8988T (cell line): Measurements from ENCODE around the gene STXBP5.

Experiments
- DNase-seq: peaks from one replicate; pipeline ENCODE4 v3.0.0; 2011

Gene STXBP5

DNA sequence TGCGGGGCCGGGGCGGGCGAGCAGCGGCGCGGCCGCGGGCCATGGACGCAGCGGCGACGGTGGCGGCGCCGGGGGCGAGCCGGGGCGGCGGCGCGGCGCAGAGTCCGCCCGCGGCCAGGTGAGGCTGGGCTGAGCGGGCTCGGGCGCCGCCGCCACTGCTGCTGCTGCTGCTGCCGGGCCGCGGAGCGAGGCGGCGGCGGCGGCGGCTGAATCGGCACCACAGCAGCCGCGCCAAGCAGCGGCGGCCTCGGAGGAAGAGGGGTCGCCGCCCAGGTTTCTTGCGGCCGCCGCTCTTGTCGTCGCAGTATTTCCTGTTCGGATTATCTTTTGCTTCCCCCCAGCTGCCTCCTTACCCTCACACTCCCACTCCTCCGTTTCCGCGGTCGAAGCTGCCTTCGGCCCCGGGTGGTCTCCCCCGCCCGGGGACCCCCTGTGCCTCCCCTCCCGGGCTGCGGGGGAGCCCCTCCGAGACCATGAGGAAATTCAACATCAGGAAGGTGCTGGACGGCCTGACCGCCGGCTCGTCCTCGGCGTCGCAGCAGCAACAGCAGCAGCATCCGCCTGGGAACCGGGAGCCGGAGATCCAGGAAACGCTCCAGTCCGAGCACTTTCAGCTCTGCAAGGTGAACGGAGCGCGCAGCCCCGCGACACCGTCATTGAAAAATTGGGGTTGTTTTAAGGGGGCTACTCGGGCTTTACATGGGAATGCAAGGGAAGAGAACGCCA lies at the start of gene STXBP5:
STXBP5 (plus strand) TSS at position 358 of the 726 bp plus-strand sequence; CDS start at position 474, 116 bp downstream.
- DNase-seq, result peak; percentile 45

DNA sequence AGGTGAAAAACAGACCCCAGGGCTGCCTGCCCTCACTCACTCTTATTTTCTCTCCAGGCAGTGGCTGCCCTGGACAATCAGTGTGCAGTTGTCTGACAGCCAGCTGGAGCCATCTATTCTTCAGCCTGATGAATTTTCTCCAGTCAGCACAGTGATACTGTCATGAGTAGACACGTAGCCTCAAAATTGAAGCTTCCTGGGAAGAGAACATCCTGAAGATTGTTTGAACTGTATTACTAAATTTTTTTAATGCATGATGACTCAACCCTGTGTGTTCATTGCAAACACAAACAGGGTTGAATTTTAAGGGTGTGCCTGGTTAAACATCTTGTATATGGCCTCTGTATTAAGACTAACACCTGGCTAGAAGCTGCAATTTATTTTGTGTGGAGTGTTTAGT lies 49.8 kb upstream of the STXBP5 start:
- DNase-seq, result no peak

DNA sequence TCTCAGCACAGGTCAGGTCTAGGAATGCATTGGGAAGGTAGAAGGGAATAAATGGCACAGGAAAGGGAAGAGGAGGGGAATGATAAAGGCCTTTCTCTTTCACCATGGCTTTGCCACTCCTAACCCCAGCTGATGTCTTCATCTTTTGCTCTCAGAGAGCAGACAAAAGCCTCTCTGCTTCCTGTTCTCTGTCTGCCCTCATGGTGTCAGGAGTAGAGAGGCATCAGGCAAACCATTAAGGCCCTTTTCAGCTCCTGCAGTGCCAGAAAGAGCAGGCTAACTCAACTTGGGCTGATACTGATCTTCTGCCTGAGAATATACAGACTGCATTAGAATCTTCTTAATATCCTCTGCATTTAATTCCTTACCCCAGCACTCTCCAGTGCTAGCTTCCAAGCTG lies 48.0 kb upstream of the STXBP5 start:
- DNase-seq, result no peak

DNA sequence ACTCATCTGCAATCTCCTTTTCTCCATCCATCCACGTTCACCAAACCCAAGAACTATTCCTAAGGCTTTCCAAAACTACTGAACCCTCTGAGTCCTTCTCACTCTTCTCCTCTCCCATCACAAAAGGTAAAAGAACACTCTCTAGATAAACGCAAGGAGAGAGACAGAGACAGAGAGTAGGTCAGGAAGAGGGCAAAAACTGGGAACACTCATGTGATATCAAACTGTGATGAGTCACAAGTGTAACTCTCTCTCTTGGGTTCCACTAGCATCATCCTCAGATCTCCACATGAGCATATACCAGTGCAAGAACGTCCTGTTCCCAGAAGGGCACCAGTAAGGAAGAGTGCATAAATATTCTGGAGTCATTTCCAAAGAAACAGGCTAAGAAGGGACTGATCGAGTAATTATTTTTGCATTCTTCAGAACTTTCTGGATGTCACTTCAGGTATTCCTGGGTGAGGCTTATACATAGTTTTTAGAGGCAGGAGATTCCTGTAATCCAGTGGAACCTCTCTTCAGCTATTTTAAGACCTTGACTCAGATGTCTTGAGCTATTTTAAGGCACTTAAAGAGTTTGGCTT lies 47.3 kb upstream of the STXBP5 start:
- DNase-seq, result no peak

DNA sequence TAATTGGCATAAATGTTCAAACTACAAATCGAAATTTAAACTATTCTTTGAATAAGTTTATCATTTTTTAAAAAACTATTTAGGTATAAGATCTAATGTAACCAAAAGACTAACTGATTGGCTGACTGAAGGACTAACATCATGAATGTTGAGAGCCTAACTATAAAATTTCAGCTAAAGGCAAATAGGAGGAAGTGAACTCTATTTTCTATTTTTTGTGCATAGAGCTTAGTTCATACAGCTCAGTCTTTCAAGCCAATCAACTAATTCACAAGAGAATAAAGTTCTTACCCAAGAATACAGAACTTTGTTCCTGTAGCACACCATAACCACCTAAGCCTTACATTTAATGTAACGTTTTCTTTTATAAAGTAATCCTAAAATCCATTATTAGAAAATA lies 46.3 kb upstream of the STXBP5 start:
- DNase-seq, result no peak

DNA sequence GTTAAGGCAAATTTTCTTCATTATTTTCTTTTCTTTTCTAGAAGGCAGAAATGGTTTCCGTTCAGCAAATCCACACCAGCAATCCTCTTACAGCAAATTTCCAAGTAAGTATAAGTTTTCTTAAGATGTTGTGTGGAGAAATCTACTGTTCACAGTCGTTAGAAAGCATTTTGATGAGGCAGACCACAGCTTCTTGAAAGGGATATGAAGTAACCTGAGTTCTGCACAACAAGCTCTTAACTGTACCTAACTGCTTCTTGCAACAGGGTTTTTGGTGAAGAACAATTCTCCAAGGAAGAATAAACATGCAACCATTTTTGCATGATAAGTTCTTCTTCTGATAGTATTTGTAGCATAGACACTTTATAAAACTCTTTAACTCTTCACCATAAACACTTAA lies 45.3 kb upstream of the STXBP5 start:
- no peak for DNase-seq

DNA sequence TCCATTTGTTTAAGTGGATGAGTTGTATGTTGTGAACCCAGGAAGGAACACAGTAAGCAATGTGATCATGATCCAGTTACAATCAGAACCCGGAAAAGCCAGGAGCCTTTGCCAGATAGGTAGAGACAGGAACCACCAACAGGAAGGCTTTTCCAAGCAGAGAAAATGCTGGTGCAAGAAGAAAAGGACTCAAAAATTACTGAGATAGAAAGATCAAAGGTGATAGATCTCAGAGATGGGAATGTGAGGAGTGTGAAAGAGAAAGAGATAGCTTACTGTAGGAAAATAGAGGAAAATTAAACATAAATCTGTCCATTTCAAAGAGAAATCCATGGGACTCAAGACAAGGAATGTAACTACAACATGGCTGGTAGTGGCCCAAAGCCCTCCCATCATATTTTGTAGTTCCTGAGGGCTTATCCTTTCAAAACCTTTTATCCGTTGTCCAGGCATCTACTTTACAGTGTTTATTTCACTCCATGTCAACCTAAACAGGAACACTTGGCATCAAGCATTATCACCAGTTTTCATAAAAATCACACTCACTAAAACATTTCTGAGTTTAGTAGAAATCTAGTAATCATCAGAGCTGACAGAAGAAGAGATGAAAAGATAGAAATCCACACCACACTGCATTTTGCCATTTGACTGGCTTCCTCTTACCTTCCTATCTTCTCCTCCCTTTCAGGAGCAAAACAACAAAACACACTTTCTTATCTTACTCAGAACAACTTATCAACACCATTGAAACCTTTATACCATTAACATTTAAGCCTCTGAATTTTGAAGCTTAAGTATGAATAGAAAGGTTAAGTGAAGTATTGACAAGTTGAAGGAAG lies 44.5 kb upstream of the STXBP5 start:
- DNase-seq, result no peak

DNA sequence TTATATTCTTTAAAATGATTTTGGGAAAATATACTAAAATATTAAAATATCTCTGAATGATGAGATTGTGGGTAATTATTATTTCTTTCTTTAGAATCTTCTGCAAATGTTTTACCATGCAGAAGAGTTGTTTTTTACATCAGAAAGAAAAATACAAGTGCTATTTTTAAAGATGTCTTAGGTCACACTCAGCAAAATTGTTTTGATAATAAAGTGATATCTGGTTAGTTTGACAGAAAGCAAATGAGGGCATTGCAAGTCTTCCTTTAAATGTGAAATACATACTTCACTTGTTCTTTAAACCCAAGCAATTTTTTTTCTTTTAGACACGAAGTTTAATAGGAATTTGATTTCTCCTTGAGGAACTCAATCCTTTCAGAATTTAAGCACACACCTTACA lies 43.6 kb upstream of the STXBP5 start:
- DNase-seq, result no peak

DNA sequence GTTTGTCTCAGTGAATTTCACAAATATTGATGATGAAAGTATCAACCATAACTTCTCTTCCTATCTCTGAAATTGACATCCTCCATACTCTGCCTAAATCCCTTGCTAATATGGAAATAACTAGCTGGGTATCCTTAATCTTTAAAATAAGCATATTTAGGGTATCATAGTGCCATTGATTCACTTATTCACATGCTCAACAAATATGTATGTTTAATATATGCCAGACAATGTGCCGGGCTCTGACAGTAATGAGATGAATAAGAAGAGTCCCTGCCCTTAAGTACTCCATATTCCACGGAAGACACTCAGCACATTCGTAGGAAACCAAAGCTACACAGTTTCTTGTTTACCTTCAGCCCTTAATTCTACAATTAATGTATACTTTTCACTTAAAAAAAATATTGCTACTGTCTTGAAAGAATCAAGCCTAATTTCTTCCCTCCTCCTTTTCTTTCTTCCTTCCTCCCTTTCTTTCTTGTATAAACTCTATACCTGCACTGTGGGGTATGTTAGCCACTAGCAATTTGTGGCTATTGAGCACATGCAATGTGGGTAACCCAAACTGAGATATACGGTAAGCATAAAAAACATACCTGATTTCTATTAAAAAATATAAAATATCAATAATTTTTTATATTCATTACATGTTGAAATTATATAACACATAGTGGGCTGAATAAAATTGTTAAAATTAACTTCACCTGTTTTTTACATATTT lies 42.8 kb upstream of the STXBP5 start:
- no peak for DNase-seq

DNA sequence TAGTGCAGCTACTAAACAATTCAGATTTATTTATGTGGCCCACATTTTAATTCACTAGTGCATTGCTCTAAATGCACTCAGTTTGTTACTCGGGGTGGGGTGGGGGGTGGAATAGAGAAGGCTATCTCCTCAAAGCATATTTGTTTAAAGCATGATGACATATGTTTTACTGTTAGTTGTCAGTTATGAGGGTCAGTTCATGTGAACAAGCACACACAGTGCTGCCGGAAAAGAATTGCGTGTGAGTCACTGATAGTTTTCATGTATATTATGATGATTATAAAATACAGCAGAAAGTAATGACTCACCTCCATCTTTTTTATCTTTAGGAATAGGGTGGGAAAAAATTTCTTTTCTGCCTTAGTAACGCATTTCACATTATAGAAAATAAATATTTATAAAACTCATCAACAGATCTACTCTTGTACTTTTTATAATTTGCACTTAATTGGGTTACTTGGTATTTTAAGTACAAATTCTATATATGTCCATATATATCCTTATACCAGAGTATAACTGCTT lies 42.2 kb upstream of the STXBP5 start:
- no peak for DNase-seq

DNA sequence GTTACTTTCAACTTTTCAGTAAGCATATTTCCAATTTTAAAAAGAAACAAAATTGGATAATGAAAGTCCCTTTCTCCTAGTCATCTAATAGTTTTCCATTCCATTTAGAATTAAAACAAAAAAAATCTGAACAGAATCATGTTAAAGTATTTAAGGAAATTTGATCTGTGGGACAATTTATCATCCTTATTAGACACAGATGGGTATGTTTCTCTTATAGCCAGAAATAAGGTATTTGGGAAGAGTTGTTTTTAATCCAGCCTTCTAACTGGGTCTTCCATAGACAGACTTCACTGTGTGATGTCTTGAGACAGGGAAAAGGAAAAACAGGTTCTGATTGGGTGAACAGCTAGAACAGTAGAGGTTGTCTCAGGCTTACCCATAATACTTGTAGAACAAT lies 39.5 kb upstream of the STXBP5 start:
- DNase-seq, result no peak

DNA sequence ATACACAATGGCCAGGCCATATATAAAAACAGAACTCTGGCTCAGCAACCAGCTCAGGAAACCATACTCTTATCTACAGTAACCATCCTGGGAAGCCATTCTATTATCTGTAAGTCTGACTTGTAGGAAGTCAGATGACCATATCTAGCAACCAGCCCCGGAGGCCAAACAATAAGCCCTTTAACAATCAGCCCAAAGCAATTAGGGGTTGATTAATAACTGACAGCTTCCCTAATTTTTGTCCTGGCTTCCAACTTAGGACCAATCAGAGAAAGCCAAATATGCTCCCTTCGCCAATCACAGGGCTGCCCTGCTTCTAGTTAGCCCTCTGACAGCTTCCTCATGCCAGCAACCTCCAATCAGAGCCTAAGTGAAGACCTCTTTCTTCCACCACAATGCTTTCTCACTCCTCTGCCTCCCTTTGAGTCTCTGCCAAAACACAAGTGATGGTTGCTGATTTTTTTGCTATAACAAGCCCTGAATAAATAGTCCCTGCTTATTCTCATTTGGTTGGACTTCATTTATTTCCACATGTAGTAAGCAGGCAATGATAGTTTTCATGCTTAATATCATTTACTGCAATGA lies 37.8 kb upstream of the STXBP5 start:
- DNase-seq, result no peak

DNA sequence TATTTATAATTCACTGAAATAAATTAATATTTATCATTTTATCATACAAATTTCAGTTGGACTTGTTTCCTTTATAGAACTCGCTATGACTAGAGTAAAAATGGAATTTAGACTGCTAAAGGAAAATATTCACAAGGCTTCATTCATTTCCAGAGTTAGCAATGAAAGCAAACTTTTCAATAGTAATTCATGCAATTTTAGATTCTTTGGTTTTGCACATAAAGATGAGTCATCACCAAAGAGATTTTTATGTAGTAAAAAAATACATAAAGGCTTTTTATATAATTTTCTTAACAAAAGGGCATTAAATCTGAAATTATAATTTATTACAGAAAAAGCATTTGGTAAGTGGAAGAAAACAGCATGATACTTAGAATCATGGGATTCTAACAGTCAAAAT lies 37.2 kb upstream of the STXBP5 start:
- no peak for DNase-seq

DNA sequence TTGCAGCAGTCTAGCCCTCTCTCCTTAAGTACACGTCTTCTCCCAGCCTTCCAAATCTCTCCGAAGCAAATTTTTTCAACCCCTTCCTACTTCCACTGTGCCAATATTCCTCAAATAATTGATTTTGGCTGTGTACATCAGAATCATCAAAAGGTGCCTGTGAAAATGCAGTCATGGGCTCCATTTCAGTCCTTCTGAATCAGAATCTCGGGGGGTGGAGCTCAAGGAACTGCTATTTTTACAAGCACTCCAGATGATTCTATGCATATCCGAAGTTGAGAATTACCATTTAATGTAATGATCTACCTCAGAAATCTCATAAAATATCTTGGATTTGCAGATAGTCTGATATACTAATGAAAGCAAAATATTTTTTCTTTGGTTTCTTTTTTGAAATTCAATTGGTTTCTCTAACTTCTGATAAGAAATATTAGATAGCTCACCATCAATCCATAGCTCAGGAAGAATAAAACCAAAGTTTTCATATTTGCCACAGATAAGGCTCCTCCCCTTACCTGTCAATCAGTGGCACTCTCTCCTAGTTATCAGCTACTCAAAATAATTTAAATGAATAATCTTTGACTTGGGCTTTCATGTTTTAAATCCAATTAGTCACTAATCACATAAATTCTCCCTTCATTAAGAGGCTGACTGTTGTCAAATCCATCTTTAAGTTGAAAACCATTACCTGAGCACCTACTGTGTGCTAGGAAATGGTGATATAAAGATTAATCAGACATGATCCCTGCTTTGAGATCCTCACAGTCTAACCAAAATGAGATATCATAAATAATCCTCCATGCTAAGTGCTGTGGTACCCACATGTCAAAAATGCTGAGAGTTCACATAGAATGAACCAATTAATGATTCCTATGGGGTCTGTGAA lies 36.4 kb upstream of the STXBP5 start:
- DNase-seq, result no peak

DNA sequence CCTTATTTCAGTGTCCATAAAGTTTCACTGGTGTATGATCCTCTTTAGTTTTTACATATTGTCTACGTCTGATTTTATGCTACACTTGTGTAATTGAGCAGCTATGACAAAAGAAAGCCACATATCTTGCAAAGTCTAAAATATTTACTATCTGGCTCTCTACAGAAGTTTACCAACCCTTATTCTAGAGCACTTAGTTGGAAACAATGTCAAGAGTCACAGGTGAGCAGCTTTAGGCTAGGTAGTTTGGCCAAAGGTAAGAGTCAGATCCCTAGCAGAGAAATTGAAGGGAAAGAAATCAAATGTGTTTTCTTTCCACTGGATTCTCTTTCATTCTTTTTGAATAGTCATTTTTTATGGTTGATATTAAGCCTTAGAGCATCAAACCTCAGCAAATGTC lies 34.7 kb upstream of the STXBP5 start:
- no peak for DNase-seq

DNA sequence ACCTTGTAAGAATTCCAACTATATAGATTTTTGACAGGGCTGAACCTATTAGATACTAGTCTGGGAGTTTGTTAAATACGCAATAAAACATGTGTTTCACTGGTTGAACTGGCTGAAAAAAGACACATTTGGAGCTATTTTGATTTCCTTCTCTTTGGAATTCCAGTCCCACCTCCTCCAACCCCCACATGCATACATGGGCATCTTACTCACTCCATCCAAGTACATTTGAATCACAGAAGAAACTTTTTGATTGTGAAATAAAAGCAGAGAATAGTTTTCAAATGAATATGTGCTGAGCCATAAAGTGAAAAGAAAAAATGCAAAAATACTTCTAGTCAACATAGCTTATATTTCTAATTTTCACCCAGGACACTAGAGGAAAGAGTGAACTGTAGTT lies 33.9 kb upstream of the STXBP5 start:
- no peak for DNase-seq

DNA sequence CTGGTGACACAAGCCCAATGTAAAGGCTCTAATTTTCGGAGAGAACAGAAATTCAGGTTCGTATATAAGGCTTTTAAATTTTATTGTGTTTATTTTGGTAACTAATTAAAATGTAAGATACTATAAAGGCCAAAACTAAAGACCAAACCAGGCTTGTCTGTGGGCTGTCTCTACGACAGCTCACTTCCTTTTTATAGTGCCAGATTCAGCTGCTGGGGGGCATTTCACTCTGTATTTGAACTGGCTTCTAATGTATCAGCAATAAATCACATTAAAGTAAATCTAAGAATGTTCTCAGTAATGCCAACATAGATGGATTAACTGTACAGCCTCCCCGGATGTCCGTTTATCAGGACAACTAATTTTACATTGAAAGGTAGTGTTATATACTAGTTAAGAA lies 31.1 kb upstream of the STXBP5 start:
- no peak for DNase-seq

DNA sequence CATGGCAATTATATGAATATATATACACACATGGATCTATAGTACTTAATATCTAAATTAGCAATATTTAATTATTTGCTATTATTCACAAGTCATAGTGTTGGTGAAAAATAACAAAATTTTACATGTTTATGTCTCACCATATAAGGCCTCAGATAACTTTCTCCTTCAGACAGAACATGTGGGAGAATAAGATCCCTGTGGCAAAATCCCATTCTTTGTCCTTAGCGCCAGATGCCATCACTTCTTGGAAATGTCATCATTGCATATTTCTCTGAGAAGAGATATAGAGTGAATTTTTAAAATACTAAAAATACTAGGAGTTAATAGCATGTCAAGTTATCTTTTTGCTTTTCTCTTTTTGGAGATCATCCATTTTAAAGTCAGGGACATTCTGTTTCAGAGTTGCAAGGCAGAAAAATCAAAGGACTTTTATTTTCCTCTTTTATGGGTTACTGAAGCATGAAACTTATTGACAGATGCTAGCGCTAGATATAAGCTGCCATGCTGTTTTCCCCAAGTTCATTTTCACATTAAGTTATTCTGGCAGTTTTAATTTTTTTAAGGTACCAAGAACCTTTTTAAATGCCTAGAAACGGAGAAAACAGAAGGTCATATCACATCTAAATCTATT lies 30.4 kb upstream of the STXBP5 start:
- no peak for DNase-seq

DNA sequence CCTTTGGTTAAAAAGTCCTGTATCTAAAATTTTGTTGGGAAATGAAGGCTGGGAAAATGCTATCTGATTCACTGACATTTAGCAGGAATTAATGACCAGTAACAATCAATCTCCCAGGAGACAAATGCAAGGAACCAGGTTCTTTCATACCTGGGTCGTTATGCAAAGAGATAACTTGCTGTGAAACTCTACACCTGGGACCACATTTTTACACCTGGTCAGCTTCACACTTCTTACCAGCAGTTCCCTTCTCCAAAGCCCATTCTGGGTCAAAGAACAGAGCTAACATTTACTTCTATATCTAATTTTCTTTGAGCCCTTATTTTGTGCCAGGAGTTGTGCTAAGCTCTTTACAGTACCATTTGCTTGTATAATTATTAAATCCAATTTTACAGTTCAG lies 27.4 kb upstream of the STXBP5 start:
- no peak for DNase-seq

DNA sequence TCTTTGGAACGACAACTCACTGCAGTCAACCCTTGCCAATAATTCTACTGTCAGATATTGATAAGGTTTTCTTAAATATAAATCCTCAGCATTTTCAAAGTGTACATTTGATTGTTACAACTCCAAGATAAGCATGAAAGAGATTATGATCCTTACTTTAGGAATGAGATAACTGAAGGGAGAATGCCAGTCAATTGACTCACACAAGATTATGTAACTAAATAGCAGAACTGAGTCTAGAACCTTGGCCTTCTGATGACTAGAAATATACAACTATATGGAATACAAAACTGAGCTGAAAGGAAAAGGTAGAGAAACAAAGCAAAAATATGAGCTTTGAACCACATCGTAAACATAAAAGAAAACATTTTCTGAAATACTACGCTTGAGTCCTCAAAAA lies 26.9 kb upstream of the STXBP5 start:
- DNase-seq, result no peak

DNA sequence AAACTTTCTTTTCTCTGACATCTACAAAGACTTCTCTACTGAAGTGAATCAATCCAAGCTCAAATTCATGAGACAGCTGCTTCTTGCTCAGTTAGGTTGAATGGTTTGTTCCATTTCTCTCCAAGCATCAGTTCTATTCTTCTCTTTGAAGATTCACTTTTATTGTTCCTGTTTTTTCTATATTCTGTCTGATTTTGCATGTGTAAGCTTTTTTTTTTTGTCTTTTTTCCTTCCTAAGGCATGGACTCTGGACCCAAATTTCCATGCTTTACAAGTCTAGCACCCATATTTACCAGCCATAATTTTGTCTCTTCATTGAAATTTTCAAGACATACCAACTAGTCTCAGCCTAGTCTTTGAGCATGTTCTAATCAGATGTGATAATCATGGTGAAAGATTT lies 25.9 kb upstream of the STXBP5 start:
- no peak for DNase-seq
